Cardiac fibroblast (primary cell): Measurements from ENCODE around the gene ZNF182.

Experiments
- DNase-seq, 2 donors: peaks; one replicate each; pipeline versions ENCODE4 v3.0.0 to v3.0.0-alpha.2; 2010; ENCODE audit warnings: low read depth in 2 of 2
- H3K4me3 ChIP-seq, 2 donors: replicated peaks in 1 of 2; 1 replicate in 1 of 2; 2 replicates in 1 of 2; pipeline ENCODE4 v1.5.1; 2011; ENCODE audit warnings: low read depth in 2 of 2, low read length in 2 of 2, mild to moderate bottlenecking in 2 of 2, moderate library complexity in 1 of 2
- TF ChIP-seq, protein P1 (sequence below): IDR thresholded peaks from one replicate; pipeline ENCODE4 v1.5.1; 2011; ENCODE audit warnings: low read depth, mild to moderate bottlenecking, low read length, inconsistent platforms

The ZNF182 gene

GRCh38 chrX:48003367-48003757 is 427 bp downstream of the ZNF182 start:
- TF ChIP-seq, protein P1, sequence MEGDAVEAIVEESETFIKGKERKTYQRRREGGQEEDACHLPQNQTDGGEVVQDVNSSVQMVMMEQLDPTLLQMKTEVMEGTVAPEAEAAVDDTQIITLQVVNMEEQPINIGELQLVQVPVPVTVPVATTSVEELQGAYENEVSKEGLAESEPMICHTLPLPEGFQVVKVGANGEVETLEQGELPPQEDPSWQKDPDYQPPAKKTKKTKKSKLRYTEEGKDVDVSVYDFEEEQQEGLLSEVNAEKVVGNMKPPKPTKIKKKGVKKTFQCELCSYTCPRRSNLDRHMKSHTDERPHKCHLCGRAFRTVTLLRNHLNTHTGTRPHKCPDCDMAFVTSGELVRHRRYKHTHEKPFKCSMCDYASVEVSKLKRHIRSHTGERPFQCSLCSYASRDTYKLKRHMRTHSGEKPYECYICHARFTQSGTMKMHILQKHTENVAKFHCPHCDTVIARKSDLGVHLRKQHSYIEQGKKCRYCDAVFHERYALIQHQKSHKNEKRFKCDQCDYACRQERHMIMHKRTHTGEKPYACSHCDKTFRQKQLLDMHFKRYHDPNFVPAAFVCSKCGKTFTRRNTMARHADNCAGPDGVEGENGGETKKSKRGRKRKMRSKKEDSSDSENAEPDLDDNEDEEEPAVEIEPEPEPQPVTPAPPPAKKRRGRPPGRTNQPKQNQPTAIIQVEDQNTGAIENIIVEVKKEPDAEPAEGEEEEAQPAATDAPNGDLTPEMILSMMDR: no peak
- DNase-seq: no peak
- peak overlapping the region; percentile 63 to 68 for H3K4me3 ChIP-seq

DNA sequence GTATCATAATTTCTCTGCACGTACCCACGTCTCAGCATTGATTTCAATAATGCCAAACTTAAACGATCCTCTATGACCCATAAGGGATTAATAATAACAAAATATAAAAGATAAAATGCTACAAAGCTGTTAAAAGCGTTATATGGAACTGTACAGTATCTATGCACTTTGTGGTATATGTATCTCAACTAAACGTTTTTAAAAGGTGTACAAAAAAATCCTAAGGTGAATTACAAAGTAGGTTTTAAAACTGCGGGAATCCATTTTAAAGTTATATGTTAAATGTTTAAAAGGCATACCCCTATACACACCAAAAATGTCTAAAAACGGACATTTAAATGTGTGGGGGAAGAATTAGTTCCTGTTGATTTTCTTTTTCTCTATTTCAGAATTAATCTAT is 860 bp downstream of the ZNF182 start:
- peak overlapping the region; percentile 63 to 68 for H3K4me3 ChIP-seq
- DNase-seq: no peak
- TF ChIP-seq, protein P1: no peak

- TF ChIP-seq, protein P1: no peak
- no peak overlapping the region for H3K4me3 ChIP-seq
- no peak for DNase-seq
These were observed 1.5 kb downstream of the ZNF182 start for GRCh38 chrX:48002319-48002718.

GRCh38 chrX:48001260-48001659 is 2.5 kb downstream of the ZNF182 start:
- DNase-seq: peak in 1 of 2 donors; percentile 2
- TF ChIP-seq, protein P1: no peak
- H3K4me3 ChIP-seq: no peak overlapping the region

- TF ChIP-seq, protein P1: no peak
- DNase-seq: no peak
These were observed 11.1 kb downstream of the ZNF182 start for GRCh38 chrX:47992669-47993068.

GRCh38 chrX:47992095-47992380 is 11.8 kb downstream of the ZNF182 start:
- TF ChIP-seq, protein P1: no peak
- no peak for DNase-seq
- no peak overlapping the region for H3K4me3 ChIP-seq

More at GRCh38 chrX:47992669-47993068, 11.1 kb downstream of the ZNF182 start:
- H3K4me3 ChIP-seq: no peak overlapping the region
